ENCODE results near the gene RPN2. TPM values are rescaled to one million over a fixed set of nuclear protein-coding genes. Genes with fewer than 3 reads are reported as not detected.
A peak's percentile ranks its signal among the peaks of the same experiment; 100 is the strongest.

RPN2 gene
- total RNA-seq, 1 experiment from 2014 or later, result 257 TPM

DNA sequence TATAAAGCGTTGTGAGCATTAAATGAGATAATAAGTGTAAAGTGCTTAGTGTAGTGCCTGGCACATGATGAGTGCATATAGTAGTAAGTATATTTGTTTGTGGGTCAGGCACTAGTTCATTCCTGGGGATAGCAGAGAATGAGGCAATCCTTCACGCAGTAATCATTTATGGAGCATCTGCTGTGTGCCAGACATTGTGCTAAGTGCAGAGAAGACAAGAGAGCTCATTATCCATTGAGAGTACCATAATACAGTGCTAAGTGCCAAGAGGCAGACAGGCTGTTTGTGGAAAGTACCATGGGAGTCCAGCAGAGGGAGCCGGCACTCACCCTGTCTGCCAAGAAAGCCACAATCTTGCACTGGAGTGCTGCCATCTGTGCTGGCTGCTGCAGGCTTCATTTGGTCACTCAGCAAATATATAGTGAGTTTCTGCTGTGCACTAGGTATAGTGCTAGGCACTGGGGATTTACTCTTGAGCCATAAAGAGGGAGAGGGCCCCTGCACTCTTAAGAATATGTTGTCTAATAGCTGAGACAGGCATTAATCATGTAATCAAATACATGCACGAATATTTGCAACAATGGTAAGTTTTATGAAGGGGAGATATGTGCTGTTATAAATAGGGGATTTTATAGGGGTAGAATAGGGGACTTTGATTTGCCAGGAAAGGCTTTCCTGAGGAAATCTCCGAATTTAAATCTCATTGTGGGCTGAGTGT, 13.2 kb downstream of the RPN2 start:
- Histone ChIP-seq H3K9me3 (ENCODE audit: low read length) (no peaks in the 10 kb centered on the region), H3K79me2 (ENCODE audit: low read length) (peaks cover 93% of the 10 kb centered on the region), H3K4me1 (ENCODE audit: insufficient read depth, low read length) (peaks cover 5% of the 10 kb centered on the region), H4K20me1 (ENCODE audit: low read length) (peaks cover 55% of the 10 kb centered on the region), H3K9ac (ENCODE audit: low read length) (no peak overlapping the region), H3K4me3 (ENCODE audit: low read length) (no peak overlapping the region), H3K4me2 (ENCODE audit: low read length) (no peak overlapping the region), H3F3A (ENCODE audit: low read length, unreplicated experiment) (no peaks in the 10 kb centered on the region), H3K9me2 (replicated peaks; ENCODE audit: low read length) (no peaks in the 10 kb centered on the region), H2AFZ (ENCODE audit: low read length) (no peak overlapping the region), H3K36me3 (ENCODE audit: low read depth, low read length) (peaks cover 34% of the 10 kb centered on the region), H3K27me3 (ENCODE audit: low read length) (no peaks in the 10 kb centered on the region), H3K27ac (ENCODE audit: low read length) (no peak overlapping the region)
- no TSS peak for BruUV-seq (replicated peaks)
- DNase-seq (peak; percentile 90), ATAC-seq (peak; percentile 90)
- ChIA-PET POLR2A (ENCODE audit: unreplicated experiment) (interaction anchor here (0.5 to 1.0 kb wide), 4 partner anchors 14 to 1407 kb away, joined by 5 to 20 read pairs (median 11); no protein-coding TSS in a partner anchor), CTCF (interaction anchor here (0.5 to 1.4 kb wide), 5 partner anchors 8 to 352 kb away, joined by 3 to 11 read pairs (median 3); partner anchors contain the start of genes MROH8 and RPN2)
- TF ChIP-seq EZH2 (IDR thresholded peaks at IDR 0.05; ENCODE audit: low read length, unreplicated experiment) (no peak), CTCF (conservative IDR thresholded peaks at IDR 0.05; ENCODE audit: low read depth, low read length) (peak; percentile 90), EZH2phosphoT487 (IDR thresholded peaks at IDR 0.05; ENCODE audit: borderline replicate concordance, low read length) (no peak)
- intact Hi-C loops (cut with micrococcal nuclease), result loop anchor here (5.0 kb wide), 1 partner anchor 185 kb away; no protein-coding TSS in a partner anchor

GRCh38 chr20:37193226-37193625, 14.1 kb downstream of the RPN2 start:
- H3K4me3 ChIP-seq (ENCODE audit: low read length), result no peak overlapping the region
- peaks cover 5% of the 10 kb centered on the region for H3K4me1 ChIP-seq (ENCODE audit: insufficient read depth, low read length)
- H3K9ac ChIP-seq (ENCODE audit: low read length), result no peak overlapping the region
- ChIA-PET CTCF (no interaction called here), POLR2A (ENCODE audit: unreplicated experiment) (no interaction called here)
- DNase-seq, result no peak
- peaks cover 95% of the 10 kb centered on the region for H3K79me2 ChIP-seq (ENCODE audit: low read length)
- H3F3A ChIP-seq (ENCODE audit: low read length, unreplicated experiment), result no peaks in the 10 kb centered on the region
- ATAC-seq, result no peak
- H3K9me3 ChIP-seq (ENCODE audit: low read length), result no peaks in the 10 kb centered on the region
- intact Hi-C loops (cut with micrococcal nuclease), result loop anchor here (5.0 kb wide), 1 partner anchor 186 kb away; no protein-coding TSS in a partner anchor
- TF ChIP-seq EZH2phosphoT487 (IDR thresholded peaks at IDR 0.05; ENCODE audit: borderline replicate concordance, low read length), result no peak
- TF ChIP-seq EZH2 (IDR thresholded peaks at IDR 0.05; ENCODE audit: low read length, unreplicated experiment), result no peak
- TF ChIP-seq CTCF (conservative IDR thresholded peaks at IDR 0.05; ENCODE audit: low read depth, low read length), result no peak
- no peaks in the 10 kb centered on the region for H3K27me3 ChIP-seq (ENCODE audit: low read length)
- H3K9me2 ChIP-seq (replicated peaks; ENCODE audit: low read length), result no peaks in the 10 kb centered on the region
- H3K4me2 ChIP-seq (ENCODE audit: low read length), result no peak overlapping the region
- H2AFZ ChIP-seq (ENCODE audit: low read length), result no peak overlapping the region
- no TSS peak for BruUV-seq (replicated peaks)
- no peak overlapping the region for H3K27ac ChIP-seq (ENCODE audit: low read length)
- peaks cover 55% of the 10 kb centered on the region for H4K20me1 ChIP-seq (ENCODE audit: low read length)
- H3K36me3 ChIP-seq (ENCODE audit: low read depth, low read length), result peaks cover 38% of the 10 kb centered on the region

DNA sequence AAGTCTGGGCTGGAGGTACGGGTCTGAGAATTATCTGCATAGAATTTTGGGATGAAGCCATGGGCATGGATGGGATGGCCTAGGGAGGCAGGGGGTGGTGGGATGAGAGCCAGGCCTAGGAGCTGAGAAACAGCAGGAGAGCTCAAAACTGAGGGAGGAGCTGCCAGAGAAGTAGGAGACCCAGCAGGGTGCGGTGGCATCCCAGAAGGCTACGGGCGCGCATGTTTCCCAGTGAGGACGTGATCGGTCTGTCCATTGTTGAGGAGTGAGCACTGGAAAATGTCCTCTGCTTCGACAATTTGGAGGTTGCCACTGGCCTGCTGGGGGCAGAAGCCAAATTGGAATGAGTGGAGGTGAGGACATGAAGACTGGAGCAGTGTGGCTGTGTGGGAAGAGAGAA, 14.7 kb downstream of the RPN2 start:
- peaks cover 55% of the 10 kb centered on the region for H4K20me1 ChIP-seq (ENCODE audit: low read length)

More for the DNA sequence above, 14.7 kb downstream of the RPN2 start:
- Histone ChIP-seq H3K27me3 (ENCODE audit: low read length) (no peaks in the 10 kb centered on the region), H3K36me3 (ENCODE audit: low read depth, low read length) (peaks cover 44% of the 10 kb centered on the region), H3F3A (ENCODE audit: low read length, unreplicated experiment) (no peaks in the 10 kb centered on the region), H3K79me2 (ENCODE audit: low read length) (peaks cover 91% of the 10 kb centered on the region), H3K4me2 (ENCODE audit: low read length) (no peak overlapping the region), H3K9me3 (ENCODE audit: low read length) (no peaks in the 10 kb centered on the region), H3K9ac (ENCODE audit: low read length) (no peak overlapping the region), H2AFZ (ENCODE audit: low read length) (no peak overlapping the region), H3K27ac (ENCODE audit: low read length) (no peak overlapping the region), H3K4me1 (ENCODE audit: insufficient read depth, low read length) (peaks cover 5% of the 10 kb centered on the region), H3K4me3 (ENCODE audit: low read length) (no peak overlapping the region), H3K9me2 (replicated peaks; ENCODE audit: low read length) (no peaks in the 10 kb centered on the region)
- BruUV-seq (replicated peaks), result no TSS peak
- CTCF ChIA-PET, result no interaction called here
- ATAC-seq (no peak), DNase-seq (no peak)
- intact Hi-C loops (cut with micrococcal nuclease), result loop anchor here (5.0 kb wide), 1 partner anchor 187 kb away; no protein-coding TSS in a partner anchor
- POLR2A ChIA-PET (ENCODE audit: unreplicated experiment), result no interaction called here
- TF ChIP-seq CTCF (conservative IDR thresholded peaks at IDR 0.05; ENCODE audit: low read depth, low read length), result no peak
- TF ChIP-seq EZH2 (IDR thresholded peaks at IDR 0.05; ENCODE audit: low read length, unreplicated experiment), result no peak
- TF ChIP-seq EZH2phosphoT487 (IDR thresholded peaks at IDR 0.05; ENCODE audit: borderline replicate concordance, low read length), result no peak

All from PC-3 (cell line).